HG03280 (cell line): ENCODE measurements around the gene ZNF300.
"Not testable (repeated sequence)": the region's sequence is repeated elsewhere in the genome, so short reads cannot be mapped to it uniquely, and the experiment has no call there.

Experiments
- ATAC-seq: cut with Tn5 transposase; IDR thresholded peaks from one replicate; pipeline ENCODE4 v1.9.1; 2021; ENCODE audit warnings: mild to moderate bottlenecking, moderate library complexity; ENCODE audit not compliant: unreplicated experiment

ZNF300 gene

DNA sequence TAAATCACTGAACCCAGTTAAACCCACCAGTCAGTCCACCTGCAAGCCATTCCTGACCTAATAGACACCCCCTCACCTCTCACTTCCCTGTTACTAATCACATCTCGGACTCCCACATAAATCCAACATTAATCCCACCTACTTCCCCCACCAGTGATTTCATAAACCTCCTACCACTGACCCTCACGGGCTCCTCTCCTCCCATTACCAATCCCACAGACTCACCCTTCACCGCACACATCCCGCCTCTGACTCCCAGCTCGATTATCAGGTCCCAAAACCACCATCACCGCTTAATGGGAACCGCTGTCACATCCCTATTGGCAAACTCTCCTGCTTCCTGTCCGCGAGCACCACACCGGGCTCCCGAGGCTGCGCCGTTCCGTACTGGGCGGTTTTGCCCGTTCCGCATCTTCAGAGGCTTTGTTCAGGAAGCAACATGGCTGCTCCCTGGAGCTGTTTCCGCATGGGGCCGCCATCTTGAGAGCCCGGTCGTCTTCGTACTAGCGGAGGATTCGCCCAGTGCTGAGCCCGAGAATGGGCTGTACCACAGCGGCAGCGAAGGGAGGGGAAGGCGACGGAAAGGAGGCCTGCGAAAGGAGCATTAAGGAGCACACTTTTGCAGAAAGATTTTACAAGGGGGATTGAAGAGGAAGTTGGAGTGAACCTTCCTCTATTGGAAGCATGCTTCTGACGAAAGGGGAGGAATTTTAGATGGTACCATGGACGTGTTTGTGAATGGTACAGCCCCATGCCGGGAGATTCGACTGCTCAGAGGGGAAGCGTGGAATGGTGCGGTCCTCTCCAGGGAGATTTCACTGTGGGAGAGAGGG, at the start of gene ZNF300:
ZNF300 (minus strand) TSS at position 502 of the 833 bp plus-strand sequence. CDS start 1,825 bp downstream, outside the sequence.
- peak; percentile 75 for ATAC-seq

DNA sequence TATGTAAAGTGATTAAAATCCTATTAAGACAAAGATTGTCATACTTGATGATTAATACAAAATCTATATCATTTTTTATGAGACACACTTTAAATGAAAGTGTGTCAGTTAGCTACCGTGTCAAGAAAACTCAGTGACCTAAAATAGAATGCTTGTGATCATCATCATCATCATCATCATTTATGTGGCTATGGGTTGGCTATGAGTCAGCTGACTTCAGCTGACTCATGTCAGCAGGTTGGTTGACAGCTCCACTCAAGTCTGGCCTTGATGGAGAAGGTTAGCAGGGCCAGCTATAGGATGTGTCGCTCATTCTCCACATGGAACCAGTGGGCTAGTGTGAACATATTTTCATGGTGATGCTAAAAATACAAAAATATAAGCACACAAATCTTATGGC, 43.8 kb upstream of the ZNF300 start:
- ATAC-seq: no peak

DNA sequence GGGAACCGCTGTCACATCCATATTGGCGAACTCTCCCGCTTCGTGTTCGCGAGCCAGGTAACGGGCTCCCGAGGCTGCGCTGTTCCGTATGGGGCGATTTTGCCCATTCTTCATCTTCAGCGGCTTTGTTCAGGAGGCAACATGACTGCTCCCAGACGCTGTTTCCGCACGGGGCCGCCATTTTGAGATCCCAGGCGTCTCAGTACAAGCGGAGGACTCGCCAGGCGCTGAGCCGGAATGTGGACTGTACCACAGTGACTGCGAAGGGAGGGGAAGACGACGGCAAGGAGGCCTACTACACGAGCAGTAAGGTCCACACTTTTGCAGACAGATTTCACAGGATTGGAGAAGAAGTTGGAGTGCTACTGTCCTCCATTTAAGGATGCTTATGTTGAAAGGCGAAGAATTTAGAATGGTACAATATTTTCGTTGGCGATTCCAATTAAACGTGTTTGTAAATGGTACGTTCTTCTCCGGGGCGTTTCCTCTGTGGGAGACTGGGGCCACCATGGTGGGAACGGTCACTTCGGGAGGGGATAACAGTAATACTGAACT, 41.6 kb upstream of the ZNF300 start:
- no peak for ATAC-seq

DNA sequence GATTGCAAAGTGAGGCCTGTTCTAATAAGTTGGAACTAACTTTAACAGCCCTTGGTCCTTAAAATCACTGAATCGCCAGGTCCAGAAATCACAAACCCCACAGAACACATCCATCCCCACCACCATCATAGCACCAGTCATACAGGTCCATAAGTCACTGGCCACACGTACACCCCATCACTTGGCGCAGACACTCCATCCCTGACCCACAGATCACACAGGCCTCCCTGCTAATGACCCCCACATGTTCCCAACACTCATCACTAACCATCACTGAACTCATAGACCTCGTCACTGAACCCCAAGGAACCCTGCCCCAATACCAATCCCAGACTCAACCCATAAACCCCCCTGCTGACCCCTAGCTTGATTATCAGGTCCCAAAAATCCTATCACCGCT, 41.2 kb upstream of the ZNF300 start:
- ATAC-seq: no peak

DNA sequence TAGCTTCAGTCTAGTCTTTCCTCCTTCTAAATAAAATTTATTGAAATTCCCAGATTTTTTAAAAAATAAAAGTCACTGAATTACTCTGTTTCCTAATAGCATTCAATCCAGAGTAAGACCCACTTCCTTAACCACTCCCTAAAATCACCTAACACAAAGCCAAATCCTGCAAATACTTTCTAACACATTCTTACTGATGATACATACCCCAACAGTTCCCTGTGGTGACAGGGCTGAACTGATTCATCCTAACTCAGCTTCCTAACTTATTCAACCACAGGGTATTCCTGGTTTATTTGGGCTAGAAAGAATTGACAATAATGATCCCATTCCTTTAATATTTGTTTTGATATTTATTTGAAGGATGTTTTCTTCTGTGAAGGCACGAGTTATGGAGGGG, 40.7 kb upstream of the ZNF300 start:
- no peak for ATAC-seq

DNA sequence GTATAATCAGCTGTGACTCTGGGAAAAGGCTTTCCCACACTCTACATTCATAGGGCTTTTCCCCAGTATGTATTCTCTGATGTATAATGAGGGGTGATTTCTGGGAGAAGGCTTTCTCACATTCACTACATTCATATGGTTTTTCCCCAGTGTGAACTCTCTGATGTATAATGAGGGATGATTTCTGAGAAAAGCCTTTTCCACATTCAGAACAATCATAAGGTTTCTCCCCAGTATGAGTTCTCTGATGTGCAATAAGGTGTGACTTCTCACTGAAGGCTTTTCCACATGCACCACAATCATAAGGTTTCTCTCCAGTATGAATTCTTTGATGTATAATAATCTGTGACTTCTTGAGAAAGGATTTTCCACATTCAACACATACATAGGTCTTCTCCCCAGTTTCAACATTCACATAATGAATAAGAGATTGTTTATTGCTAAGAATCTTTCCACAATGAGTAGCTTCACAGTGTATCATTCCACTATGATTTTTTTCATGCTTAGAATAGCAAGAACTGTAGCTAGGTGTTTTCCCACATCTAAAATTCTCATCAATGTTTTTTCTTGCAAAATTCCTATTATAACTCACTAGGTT, 26.7 kb upstream of the ZNF300 start:
- no peak for ATAC-seq

DNA sequence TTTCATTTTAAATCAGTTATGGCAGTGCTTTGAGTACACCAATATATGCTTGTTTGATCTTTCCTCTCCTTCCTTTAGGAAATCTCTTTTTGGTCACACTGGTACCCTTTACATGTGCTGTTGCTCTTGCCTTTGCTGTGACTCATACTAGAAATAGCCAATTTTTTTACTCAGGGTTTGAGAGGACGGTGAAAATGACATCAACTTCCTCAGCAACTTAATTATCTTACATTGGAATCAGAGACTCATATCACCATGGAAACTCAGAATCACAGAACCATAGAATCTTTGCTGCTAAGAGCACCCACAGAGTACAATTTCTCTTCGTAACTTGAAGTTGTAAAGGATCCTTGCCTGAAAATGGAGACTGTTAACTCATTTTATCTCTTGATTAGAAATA, 13.8 kb upstream of the ZNF300 start:
- ATAC-seq: no peak

DNA sequence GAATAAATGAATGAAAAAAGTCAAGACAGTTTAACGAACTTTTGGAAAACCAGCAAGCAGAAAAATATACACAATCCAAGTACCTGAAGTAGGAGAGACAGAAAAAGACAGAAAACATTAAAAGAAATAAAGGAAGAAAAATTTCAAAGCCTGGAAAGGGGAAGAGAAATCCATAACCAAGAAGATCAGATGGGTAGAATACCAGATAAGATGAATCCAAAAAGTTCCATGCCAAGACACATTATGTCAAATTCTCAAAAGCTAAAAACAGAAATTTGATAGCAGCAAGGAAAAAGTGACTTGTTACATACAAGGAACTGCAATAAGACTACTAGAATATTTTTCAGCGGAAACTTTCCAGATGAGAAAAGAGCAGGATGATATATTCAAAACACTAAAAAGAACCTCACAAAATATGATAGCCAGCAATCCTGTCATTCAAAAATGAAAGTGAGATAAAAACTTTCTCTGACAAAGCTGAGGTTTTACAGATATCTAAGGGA, 7.6 kb upstream of the ZNF300 start:
- ATAC-seq: no peak

DNA sequence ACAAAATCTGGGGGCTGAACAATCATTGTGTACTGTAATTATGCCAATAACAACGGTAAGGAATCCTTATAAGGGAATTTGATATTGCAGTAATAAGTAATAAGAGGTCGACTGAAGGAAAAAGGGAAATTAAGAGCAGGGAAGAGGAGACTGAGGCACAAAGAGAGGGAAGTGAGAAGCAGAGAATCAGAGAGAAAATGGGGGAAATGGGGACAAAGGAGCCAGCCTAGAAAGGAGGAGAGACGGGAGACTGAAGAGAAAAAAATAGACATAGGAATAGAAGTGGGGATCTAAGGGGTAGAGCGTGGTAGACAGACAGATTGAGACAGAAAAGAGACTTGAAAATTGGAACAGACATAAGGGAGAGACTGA, 518 bp upstream of the ZNF300 start:
- no peak for ATAC-seq

DNA sequence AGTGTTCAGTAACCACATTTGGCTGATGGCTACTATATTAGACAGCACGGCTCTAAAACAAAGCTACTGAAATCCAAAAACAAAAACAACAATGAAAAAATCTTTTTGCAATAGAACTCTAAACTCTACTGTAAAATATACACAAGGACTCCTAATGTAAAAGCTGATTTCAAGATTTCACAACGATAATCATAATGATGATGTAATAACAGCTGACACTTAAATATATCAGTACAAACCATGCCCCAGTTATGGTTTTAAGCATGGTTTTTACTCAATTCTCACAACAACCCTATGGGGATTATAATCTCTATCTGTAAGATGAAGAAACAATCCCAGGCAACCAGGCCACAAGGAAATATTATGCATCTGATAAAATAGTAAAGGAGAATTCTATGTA, 3.3 kb downstream of the ZNF300 start:
- no peak for ATAC-seq

DNA sequence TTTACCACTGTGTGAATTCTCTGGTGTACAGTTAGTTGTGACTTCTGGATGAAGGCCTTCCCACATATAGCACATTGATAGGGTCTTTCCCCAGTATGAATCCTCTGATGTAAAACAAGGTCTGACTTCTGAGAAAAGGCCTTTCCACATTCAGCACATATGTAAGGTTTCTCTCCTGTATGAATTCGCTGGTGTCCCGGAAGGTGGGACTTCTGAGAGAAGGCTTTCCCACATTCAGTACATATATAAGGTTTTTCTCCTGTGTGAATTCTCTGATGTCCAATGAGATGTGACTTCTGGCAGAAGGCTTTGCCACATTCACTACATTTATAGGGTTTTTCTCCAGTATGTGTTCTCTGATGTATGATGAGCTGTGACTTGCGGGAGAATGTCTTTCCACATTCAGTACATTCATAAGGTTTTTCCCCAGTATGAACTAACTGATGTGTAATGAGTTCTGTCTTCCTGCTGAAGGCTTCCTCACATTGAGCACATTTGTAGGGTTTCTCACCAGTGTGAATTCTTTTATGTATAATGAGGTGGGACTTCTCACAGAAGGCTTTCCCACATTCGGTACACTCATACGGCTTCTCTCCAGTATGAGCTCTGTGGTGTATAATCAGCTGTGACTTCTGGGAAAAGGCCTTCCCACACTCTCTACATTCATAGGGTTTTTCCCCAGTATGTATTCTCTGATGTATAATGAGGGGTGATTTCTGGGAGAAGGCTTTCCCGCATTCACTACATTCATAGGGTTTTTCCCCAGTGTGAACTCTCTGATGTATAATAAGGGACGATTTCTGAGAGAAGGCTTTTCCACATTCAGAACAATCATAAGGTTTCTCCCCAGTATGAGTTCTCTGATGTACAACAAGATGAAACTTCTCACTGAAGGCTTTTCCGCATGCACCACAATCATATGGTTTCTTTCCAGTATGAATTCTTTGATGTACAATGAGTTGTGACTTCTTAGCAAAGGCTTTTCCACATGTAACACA, 9.1 kb downstream of the ZNF300 start:
- no peak for ATAC-seq

DNA sequence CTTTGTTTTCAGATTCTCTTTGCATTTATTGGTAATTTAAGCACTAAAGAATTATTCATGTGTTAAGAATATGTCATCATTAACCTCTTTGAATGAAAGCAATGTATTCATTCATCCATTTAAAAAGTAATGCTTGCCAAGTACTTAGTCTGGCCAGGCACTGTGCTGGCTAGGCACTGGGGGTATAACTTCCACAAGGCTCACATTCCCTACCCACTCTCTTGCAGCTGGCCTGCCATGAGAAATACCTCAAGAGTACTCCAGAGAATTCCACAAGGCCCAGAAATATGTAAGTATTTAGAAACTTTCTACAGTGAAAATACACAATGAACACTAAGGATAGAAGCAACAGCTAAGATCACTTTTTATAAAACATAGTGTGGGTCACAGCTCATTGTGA, 25.4 kb downstream of the ZNF300 start:
- no peak for ATAC-seq

DNA sequence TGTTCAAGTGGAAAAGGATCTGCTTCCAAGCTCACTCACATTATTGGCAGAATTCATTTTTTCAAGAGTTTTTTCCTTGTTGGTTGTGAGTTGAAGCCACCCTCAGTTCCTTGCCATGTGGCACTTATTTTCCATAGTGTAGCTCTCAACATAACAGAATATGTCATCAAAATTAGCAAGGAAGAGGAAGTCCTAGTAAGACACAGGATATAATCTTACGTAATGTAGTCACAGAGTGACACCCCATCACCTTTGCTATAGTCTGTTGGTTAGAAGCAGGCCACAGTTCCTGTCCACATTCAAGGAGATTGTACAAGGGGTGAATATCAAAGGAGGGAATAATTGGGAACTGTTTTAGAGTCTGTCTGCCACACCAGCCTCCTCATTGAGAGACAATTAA, 42.7 kb downstream of the ZNF300 start:
- ATAC-seq: no peak

DNA sequence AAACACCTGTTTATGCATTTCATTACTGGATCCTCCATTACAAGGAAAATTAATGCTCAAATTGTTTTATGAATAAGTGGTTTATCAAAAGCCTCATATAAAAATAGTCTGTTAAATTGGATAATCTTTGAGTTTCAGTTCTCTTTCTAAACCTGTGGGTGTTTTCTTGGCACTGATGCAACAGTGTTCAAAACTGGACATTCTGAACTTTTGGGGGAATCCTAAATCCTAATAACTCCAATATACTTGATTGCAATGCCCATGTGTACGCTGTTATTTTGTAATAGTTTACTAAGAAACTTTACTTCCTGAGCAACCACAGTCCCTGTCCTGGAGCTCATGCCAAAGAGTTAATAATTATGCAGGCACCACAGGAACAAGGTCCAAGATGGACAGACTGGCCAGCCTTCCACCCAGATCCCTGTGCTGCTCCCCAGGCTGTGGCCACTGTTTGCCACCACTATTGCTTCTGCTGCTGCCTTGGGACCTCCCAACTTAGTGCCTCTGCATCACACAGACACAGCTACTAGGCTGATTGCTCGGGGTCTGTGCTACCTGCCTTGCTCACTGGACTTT, 44.4 kb downstream of the ZNF300 start:
- no peak for ATAC-seq

DNA sequence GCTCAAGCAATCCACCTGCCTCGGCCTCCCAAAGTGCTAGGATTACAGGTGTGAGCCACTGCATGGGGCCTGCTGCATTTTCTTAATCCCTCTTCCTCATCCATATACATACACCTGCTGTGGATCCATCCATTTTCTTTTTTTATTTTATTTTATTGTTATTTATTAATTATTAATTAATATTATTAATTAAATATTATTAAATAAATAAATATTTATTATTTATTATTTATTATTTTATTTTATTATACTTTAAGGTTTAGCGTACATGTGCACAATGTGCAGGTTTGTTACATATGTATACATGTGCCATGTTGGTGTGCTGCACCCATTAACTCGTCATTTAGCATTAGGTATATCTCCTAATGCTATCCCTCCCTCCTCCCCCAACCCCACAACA, 48.1 kb downstream of the ZNF300 start:
- ATAC-seq: not testable (repeated sequence)

DNA sequence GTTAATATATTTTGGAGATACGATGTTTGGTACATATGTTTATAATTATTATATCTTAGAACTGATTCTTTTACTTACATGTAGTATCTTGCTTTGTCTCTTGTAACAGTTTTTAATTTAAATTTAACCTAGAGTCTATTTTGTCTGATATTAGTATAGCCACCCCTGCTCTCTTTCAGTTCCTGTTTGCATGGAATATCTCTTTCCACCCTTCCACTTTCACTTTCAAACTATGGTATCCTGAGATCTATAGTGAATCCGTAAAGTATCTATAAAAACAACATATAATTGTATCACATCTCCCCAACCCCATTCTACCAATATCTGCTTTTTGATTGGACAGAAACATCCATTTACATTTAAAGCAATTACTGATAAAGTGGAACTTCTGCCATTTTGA, 51.2 kb downstream of the ZNF300 start:
- ATAC-seq: no peak

DNA sequence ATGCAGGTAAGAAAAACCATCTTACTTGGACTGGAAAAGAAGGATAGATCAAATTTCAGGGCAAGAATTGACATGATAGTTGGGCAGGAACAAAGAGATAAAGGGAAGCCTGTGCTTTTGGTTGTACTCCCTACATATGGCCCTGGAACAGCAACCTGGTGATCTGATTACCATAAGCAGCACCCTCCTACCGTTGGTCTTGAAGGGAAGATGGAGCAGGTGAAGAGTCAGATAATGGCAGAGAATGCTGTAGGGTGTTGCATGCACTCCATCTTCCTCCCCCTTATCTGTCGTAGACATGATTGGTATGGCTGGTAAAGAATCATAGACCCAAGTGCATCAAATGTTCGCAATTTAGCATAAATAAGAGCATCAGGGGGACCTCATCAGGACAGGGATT, 53.7 kb downstream of the ZNF300 start:
- no peak for ATAC-seq

DNA sequence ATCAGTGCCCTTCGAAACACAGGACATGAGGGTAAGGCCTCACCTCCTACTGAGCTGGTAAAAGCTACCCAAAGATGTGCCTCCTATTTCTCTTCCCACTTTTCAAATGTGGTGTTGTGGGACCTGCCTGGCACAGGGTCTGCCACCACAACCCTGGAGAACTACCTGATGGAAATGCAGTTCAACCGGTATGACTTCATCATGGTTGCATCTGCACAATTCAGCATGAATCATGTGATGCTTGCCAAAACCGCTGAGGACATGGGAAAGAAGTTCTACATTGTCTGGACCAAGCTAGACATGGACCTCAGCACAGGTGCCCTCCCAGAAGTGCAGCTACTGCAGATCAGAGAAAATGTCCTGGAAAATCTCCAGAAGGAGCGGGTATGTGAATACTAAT, 56.5 kb downstream of the ZNF300 start:
- no peak for ATAC-seq

DNA sequence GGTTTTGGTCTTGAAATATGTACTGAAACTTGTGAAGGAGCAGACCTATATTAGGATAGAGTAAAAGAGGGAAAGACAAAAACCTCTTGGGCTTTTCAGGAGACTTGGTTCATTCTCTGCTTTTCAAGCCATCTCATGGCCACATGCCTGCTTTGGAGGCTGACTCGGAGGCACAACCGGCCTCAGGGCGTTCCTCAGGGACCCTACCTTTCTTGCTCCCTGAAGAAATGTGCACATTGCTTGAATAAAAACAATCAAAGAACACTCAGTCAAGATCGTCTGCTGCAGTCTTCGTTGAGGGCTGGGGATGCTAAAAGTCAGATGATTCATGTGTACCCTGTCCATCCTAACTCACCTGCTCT, 57.5 kb downstream of the ZNF300 start:
- no peak for ATAC-seq

DNA sequence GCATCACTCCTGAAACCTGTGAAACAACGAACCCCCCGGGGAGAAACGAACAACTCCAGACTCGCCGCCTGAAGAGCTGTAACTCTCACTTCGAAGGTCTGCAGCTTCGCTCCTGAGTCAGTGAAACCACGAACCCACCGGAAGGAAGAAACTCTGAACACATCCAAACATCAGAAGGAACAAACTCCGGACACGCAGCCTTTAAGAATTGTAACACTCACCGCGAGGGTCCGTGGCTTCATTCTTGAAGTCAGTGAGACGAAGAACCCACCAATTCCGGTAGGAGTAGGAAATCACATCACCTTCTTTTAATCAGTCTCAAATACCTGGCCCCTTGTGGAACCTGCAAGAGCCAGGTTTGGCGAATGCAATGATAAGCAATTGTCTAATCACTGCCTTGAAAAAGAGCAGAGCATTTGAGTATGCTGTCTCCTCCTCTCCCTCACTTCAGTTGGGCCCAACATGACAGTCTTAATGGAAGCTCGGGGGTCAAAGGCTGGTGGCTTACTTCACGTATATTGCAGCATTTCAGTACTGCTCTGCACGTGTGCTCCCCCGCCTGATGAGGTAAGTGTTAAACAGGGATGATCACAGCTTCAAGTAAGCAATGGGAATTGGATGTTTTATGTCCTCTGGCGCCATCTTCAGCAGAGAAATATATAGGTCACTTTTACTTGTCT, 58.0 kb downstream of the ZNF300 start:
- ATAC-seq: peak; percentile 89
